ENCODE data around the gene ALDH2.

DNA sequence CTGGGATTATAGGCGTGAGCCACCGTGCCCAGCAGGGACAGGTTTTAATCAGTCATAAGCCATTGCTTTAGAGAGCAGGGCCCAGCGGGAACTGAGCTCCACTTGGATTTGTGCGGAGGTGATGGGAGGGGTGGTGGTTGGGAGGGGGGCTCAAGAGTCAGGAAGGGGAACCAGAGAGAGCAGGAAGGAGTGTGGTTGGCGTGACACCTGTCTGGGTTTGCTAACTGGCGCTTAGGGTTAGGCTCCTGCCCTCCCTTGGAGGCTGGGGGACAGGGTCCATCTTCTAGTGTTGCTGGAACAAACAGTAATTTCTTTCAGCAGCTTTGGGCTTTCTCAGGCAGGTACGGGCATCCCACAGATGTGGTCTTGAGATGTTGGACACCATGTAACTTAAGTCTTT, 7.5 kb upstream of the ALDH2 start:
- TF ChIP-seq EZH2 (IDR thresholded peaks at IDR 0.05; ENCODE audit: low read length, missing control alignments): no peak
- TF ChIP-seq, protein P1, sequence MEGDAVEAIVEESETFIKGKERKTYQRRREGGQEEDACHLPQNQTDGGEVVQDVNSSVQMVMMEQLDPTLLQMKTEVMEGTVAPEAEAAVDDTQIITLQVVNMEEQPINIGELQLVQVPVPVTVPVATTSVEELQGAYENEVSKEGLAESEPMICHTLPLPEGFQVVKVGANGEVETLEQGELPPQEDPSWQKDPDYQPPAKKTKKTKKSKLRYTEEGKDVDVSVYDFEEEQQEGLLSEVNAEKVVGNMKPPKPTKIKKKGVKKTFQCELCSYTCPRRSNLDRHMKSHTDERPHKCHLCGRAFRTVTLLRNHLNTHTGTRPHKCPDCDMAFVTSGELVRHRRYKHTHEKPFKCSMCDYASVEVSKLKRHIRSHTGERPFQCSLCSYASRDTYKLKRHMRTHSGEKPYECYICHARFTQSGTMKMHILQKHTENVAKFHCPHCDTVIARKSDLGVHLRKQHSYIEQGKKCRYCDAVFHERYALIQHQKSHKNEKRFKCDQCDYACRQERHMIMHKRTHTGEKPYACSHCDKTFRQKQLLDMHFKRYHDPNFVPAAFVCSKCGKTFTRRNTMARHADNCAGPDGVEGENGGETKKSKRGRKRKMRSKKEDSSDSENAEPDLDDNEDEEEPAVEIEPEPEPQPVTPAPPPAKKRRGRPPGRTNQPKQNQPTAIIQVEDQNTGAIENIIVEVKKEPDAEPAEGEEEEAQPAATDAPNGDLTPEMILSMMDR (conservative IDR thresholded peaks at IDR 0.05 in 1 of 2, IDR thresholded peaks at IDR 0.05 in 1 of 2; ENCODE audit: low read depth in 1 of 2, low read length in 2 of 2): no peak
